Erythroblast (primary cell): ENCODE data around the gene GET3.

Source experiments
- GATA1 ChIP-seq: IDR thresholded peaks from 2 replicates; pipeline ENCODE4 v1.6.1; 2011; ENCODE audit warnings: low read depth, mild to moderate bottlenecking, control low read depth, low read length, moderate library complexity
- POLR2A ChIP-seq: IDR thresholded peaks from 2 replicates; pipeline ENCODE4 v1.6.1; 2011; ENCODE audit warnings: mild to moderate bottlenecking, low read length

DNA sequence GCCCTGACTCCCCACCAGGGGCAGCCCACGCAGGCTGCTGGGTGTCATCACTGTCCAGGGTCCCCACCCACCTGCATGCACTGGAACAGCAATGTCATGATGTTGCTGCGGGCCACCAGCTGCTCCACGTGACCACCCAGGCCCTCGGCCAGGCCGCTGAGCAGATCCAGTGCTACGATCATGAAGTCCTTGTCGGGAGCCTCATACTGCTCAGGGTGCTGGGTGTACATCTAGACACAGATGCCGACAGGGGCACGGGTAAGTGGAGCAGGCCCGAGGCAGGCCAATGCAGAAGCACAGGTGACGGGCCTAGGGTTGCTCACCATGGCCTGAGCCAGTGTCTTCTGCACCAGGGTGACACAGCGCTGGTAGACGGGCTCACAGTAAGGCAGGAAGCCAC, 32.1 kb upstream of the GET3 start:
- TF ChIP-seq POLR2A (no peak), GATA1 (no peak)
